ENCODE data around the gene AHDC1. TPM values are rescaled to one million over a fixed set of nuclear protein-coding genes. Genes with fewer than 3 reads are reported as not detected.
A peak's percentile ranks its signal among the peaks of the same experiment; 100 is the strongest.

Gene AHDC1
- total and polyA plus RNA-seq, 9 of the 15 experiments (the other 6 are each of a cell fraction or from before 2014, with no cell fraction given): 0.21 to 36.4 (median 4.7) TPM

DNA sequence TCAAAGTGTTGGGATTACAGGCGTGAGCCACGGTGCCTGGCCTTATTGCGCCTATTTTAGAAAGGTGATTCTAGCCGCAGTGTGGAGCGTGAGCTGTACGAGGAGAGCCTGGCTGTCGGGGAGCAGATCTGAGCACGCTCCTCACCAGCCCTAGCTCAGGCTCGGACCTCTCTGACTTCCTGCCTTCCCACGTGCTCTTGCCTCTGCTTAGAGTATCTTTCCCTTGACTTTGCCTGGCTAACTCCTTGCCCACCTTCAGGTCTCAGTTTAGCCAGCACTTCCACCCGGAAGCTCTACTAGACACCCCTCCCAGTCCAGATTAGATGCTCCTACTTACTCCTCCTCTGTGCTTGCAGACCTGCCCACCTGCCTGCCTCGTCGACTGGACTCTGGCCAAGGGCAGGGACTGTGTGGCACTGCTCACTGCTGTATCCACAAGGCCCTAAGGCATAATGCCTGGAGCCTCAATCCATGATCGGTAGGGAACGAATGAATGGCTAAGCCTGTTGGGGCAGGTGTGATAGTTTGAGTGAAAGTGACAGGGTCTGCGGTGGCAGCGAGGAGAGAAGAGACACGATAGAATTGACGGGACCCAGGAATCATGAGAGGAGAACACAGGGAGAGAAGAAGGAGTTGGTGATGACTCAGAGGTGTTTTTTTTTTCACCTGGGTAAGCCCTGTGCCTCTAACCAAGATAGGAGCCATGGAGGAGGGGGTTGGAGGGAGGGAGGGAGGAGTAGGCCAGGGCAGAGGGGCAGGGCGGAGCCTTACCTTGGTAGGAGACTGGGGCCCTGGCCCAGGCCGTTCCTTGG, 85.8 kb downstream of the AHDC1 start (continued):
- TF ChIP-seq, protein P1, sequence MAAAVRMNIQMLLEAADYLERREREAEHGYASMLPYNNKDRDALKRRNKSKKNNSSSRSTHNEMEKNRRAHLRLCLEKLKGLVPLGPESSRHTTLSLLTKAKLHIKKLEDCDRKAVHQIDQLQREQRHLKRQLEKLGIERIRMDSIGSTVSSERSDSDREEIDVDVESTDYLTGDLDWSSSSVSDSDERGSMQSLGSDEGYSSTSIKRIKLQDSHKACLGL (CRISPR knock-in tag; IDR thresholded peaks at IDR 0.05; ENCODE audit: borderline replicate concordance, poor library complexity, severe bottlenecking): no peak
- TF ChIP-seq ZNF764 (CRISPR knock-in tag; IDR thresholded peaks at IDR 0.05; ENCODE audit: low read depth) (no peak), ZNF551 (CRISPR knock-in tag; IDR thresholded peaks at IDR 0.05) (no peak), ZNF584 (CRISPR knock-in tag; IDR thresholded peaks at IDR 0.05; ENCODE audit: low read depth) (no peak), CBX1 (IDR thresholded peaks at IDR 0.05; ENCODE audit: low read depth) (no peak), FOXM1 (IDR thresholded peaks at IDR 0.05; ENCODE audit: low read depth) (no peak), FOXM1 (CRISPR knock-in tag; IDR thresholded peaks at IDR 0.05; ENCODE audit: low read depth) (no peak), ELF4 (CRISPR knock-in tag; IDR thresholded peaks at IDR 0.05) (no peak), CC2D1A (IDR thresholded peaks at IDR 0.05) (no peak), FOS (IDR thresholded peaks at IDR 0.05; ENCODE audit: extremely low read depth, insufficient read length) (no peak), ZNF124 (CRISPR knock-in tag; IDR thresholded peaks at IDR 0.05) (no peak), HEY1 (CRISPR knock-in tag; IDR thresholded peaks at IDR 0.05; ENCODE audit: borderline replicate concordance) (no peak), XRCC3 (IDR thresholded peaks at IDR 0.05) (no peak), HDAC2 (IDR thresholded peaks at IDR 0.05) (no peak; the same call in 1 of the 2 replicates), ZNF785 (CRISPR knock-in tag; IDR thresholded peaks at IDR 0.05) (no peak), PHB2 (IDR thresholded peaks at IDR 0.05; ENCODE audit: low read depth) (no peak), NRF1 (conservative IDR thresholded peaks at IDR 0.05 in 1 of 2, IDR thresholded peaks at IDR 0.05 in 1 of 2) (peak in 1 of 2 experiments; percentile 44; a peak in 3 of 4 replicates), ZNF354B (CRISPR knock-in tag; IDR thresholded peaks at IDR 0.05) (no peak), NEUROD1 (IDR thresholded peaks at IDR 0.05; ENCODE audit: borderline replicate concordance, low read depth, low read length, partially characterized antibody) (no peak)
- TF ChIP-seq, protein P2, sequence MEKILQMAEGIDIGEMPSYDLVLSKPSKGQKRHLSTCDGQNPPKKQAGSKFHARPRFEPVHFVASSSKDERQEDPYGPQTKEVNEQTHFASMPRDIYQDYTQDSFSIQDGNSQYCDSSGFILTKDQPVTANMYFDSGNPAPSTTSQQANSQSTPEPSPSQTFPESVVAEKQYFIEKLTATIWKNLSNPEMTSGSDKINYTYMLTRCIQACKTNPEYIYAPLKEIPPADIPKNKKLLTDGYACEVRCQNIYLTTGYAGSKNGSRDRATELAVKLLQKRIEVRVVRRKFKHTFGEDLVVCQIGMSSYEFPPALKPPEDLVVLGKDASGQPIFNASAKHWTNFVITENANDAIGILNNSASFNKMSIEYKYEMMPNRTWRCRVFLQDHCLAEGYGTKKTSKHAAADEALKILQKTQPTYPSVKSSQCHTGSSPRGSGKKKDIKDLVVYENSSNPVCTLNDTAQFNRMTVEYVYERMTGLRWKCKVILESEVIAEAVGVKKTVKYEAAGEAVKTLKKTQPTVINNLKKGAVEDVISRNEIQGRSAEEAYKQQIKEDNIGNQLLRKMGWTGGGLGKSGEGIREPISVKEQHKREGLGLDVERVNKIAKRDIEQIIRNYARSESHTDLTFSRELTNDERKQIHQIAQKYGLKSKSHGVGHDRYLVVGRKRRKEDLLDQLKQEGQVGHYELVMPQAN (IDR thresholded peaks at IDR 0.05; ENCODE audit: borderline replicate concordance): 0 out of 2 replicates have a peak, but pooled peaks have one; percentile 22
- TF ChIP-seq, protein P3, sequence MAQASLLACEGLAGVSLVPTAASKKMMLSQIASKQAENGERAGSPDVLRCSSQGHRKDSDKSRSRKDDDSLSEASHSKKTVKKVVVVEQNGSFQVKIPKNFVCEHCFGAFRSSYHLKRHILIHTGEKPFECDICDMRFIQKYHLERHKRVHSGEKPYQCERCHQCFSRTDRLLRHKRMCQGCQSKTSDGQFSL (CRISPR knock-in tag; IDR thresholded peaks at IDR 0.05): no peak
- TF ChIP-seq, protein P3 (tag; IDR thresholded peaks at IDR 0.05): no peak
- TF ChIP-seq, protein P4, sequence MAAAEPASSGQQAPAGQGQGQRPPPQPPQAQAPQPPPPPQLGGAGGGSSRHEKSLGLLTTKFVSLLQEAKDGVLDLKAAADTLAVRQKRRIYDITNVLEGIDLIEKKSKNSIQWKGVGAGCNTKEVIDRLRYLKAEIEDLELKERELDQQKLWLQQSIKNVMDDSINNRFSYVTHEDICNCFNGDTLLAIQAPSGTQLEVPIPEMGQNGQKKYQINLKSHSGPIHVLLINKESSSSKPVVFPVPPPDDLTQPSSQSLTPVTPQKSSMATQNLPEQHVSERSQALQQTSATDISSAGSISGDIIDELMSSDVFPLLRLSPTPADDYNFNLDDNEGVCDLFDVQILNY (CRISPR knock-in tag; IDR thresholded peaks at IDR 0.05): no peak
- TF ChIP-seq, protein P5, sequence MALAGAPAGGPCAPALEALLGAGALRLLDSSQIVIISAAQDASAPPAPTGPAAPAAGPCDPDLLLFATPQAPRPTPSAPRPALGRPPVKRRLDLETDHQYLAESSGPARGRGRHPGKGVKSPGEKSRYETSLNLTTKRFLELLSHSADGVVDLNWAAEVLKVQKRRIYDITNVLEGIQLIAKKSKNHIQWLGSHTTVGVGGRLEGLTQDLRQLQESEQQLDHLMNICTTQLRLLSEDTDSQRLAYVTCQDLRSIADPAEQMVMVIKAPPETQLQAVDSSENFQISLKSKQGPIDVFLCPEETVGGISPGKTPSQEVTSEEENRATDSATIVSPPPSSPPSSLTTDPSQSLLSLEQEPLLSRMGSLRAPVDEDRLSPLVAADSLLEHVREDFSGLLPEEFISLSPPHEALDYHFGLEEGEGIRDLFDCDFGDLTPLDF (CRISPR knock-in tag; IDR thresholded peaks at IDR 0.05): no peak

Data from K562 (cell line).